Measurements from ENCODE around the gene RNF13.

Gene RNF13

GRCh38 chr3:149958171-149958796, 145.3 kb downstream of the RNF13 start:
- no peak for TF ChIP-seq ARNTL (CRISPR knock-in tag; IDR thresholded peaks at IDR 0.05; ENCODE audit: borderline replicate concordance, low read depth)
- TF ChIP-seq ZNF565 (CRISPR knock-in tag; conservative IDR thresholded peaks at IDR 0.05; ENCODE audit: low read depth): no peak
- TF ChIP-seq SNAI2 (CRISPR knock-in tag; IDR thresholded peaks at IDR 0.05): no peak
- no peak for ATAC-seq

DNA sequence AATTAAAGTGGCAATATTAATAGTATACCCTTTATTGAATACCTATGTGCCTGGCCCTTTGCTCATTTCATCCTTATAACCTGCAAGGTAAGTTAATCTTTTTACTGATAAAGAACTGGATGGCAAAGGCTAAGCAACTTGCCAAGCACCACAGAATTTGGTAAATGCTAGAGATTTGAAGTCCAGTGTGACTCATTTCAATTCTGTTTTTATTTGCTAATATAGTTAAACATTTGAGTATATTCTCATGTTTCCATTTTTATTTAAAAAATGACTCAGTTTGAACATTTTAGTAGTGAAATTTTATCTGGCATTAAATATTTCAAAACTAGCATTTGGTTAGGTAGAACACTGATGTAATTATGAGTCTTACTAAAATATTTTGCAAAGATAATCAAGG, 146.4 kb downstream of the RNF13 start:
- ATAC-seq: no peak
- TF ChIP-seq SNAI2 (CRISPR knock-in tag; IDR thresholded peaks at IDR 0.05) (no peak), CSDC2 (CRISPR knock-in tag; IDR thresholded peaks at IDR 0.05) (no peak), TOX (CRISPR knock-in tag; IDR thresholded peaks at IDR 0.05; ENCODE audit: borderline replicate concordance) (no peak), ZFP30 (CRISPR knock-in tag; IDR thresholded peaks at IDR 0.05) (no peak), ZNF565 (CRISPR knock-in tag; conservative IDR thresholded peaks at IDR 0.05; ENCODE audit: low read depth) (no peak)

DNA sequence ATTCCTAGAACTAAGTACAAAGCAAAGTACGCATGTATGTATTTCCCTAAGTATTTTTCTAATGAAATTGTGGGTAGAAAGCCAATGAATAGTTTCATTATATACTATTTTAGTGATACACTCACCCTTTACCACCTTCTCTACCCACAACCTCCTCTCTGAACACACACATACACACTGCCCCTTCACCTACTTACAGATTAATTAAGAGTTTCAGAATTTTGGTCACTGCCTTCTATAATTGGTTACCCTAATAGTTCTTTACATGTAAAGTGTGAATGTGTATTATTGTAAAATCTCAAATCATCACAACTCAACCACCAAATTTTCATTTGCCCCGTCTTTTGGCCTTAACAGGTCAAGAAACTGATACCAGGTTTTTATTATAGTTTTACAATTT, 150.5 kb downstream of the RNF13 start:
- ATAC-seq: no peak
- TF ChIP-seq PPARA (CRISPR knock-in tag; IDR thresholded peaks at IDR 0.05; ENCODE audit: borderline replicate concordance): no peak
- no peak for TF ChIP-seq ZFP3 (CRISPR knock-in tag; IDR thresholded peaks at IDR 0.05)
- no peak for TF ChIP-seq ZFP30 (CRISPR knock-in tag; IDR thresholded peaks at IDR 0.05)
- TF ChIP-seq ARNTL (CRISPR knock-in tag; IDR thresholded peaks at IDR 0.05; ENCODE audit: borderline replicate concordance, low read depth): no peak
- no peak for TF ChIP-seq TOX (CRISPR knock-in tag; IDR thresholded peaks at IDR 0.05; ENCODE audit: borderline replicate concordance)
- TF ChIP-seq ZC3H10 (CRISPR knock-in tag; IDR thresholded peaks at IDR 0.05): no peak
- TF ChIP-seq BACH2 (CRISPR knock-in tag; IDR thresholded peaks at IDR 0.05; ENCODE audit: borderline replicate concordance): no peak
- no peak for TF ChIP-seq ZNF565 (CRISPR knock-in tag; conservative IDR thresholded peaks at IDR 0.05; ENCODE audit: low read depth)

- no peak for ATAC-seq
- TF ChIP-seq, protein P1, sequence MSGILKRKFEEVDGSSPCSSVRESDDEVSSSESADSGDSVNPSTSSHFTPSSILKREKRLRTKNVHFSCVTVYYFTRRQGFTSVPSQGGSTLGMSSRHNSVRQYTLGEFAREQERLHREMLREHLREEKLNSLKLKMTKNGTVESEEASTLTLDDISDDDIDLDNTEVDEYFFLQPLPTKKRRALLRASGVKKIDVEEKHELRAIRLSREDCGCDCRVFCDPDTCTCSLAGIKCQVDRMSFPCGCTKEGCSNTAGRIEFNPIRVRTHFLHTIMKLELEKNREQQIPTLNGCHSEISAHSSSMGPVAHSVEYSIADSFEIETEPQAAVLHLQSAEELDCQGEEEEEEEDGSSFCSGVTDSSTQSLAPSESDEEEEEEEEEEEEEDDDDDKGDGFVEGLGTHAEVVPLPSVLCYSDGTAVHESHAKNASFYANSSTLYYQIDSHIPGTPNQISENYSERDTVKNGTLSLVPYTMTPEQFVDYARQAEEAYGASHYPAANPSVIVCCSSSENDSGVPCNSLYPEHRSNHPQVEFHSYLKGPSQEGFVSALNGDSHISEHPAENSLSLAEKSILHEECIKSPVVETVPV (CRISPR knock-in tag; IDR thresholded peaks at IDR 0.05): no peak
- TF ChIP-seq ZFP30 (CRISPR knock-in tag; IDR thresholded peaks at IDR 0.05) (no peak), ISL1 (CRISPR knock-in tag; IDR thresholded peaks at IDR 0.05) (no peak), BACH2 (CRISPR knock-in tag; IDR thresholded peaks at IDR 0.05; ENCODE audit: borderline replicate concordance) (no peak), RARB (CRISPR knock-in tag; IDR thresholded peaks at IDR 0.05) (no peak), ZNF565 (CRISPR knock-in tag; conservative IDR thresholded peaks at IDR 0.05; ENCODE audit: low read depth) (no peak), ARNTL (CRISPR knock-in tag; IDR thresholded peaks at IDR 0.05; ENCODE audit: borderline replicate concordance, low read depth) (no peak)
- TF ChIP-seq, protein P2, sequence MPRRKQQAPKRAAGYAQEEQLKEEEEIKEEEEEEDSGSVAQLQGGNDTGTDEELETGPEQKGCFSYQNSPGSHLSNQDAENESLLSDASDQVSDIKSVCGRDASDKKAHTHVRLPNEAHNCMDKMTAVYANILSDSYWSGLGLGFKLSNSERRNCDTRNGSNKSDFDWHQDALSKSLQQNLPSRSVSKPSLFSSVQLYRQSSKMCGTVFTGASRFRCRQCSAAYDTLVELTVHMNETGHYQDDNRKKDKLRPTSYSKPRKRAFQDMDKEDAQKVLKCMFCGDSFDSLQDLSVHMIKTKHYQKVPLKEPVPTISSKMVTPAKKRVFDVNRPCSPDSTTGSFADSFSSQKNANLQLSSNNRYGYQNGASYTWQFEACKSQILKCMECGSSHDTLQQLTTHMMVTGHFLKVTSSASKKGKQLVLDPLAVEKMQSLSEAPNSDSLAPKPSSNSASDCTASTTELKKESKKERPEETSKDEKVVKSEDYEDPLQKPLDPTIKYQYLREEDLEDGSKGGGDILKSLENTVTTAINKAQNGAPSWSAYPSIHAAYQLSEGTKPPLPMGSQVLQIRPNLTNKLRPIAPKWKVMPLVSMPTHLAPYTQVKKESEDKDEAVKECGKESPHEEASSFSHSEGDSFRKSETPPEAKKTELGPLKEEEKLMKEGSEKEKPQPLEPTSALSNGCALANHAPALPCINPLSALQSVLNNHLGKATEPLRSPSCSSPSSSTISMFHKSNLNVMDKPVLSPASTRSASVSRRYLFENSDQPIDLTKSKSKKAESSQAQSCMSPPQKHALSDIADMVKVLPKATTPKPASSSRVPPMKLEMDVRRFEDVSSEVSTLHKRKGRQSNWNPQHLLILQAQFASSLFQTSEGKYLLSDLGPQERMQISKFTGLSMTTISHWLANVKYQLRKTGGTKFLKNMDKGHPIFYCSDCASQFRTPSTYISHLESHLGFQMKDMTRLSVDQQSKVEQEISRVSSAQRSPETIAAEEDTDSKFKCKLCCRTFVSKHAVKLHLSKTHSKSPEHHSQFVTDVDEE (CRISPR knock-in tag; IDR thresholded peaks at IDR 0.05): no peak
- TF ChIP-seq, protein P3, sequence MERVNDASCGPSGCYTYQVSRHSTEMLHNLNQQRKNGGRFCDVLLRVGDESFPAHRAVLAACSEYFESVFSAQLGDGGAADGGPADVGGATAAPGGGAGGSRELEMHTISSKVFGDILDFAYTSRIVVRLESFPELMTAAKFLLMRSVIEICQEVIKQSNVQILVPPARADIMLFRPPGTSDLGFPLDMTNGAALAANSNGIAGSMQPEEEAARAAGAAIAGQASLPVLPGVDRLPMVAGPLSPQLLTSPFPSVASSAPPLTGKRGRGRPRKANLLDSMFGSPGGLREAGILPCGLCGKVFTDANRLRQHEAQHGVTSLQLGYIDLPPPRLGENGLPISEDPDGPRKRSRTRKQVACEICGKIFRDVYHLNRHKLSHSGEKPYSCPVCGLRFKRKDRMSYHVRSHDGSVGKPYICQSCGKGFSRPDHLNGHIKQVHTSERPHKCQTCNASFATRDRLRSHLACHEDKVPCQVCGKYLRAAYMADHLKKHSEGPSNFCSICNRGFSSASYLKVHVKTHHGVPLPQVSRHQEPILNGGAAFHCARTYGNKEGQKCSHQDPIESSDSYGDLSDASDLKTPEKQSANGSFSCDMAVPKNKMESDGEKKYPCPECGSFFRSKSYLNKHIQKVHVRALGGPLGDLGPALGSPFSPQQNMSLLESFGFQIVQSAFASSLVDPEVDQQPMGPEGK (CRISPR knock-in tag; IDR thresholded peaks at IDR 0.05; ENCODE audit: borderline replicate concordance): no peak
Observed at GRCh38 chr3:149964291-149964690, 151.3 kb downstream of the RNF13 start.

- no peak for TF ChIP-seq ZFP3 (CRISPR knock-in tag; IDR thresholded peaks at IDR 0.05)
- no peak for TF ChIP-seq RARB (CRISPR knock-in tag; IDR thresholded peaks at IDR 0.05)
- TF ChIP-seq PPARA (CRISPR knock-in tag; IDR thresholded peaks at IDR 0.05; ENCODE audit: borderline replicate concordance): no peak
- no peak for TF ChIP-seq ESRRG (CRISPR knock-in tag; IDR thresholded peaks at IDR 0.05)
- TF ChIP-seq ZC3H10 (CRISPR knock-in tag; IDR thresholded peaks at IDR 0.05): no peak
- TF ChIP-seq TCF4 (CRISPR knock-in tag; IDR thresholded peaks at IDR 0.05; ENCODE audit: borderline replicate concordance): no peak
- ATAC-seq: no peak
Observed at GRCh38 chr3:149965278-149965677, 152.3 kb downstream of the RNF13 start.

Data from SK-N-SH treated with all-trans-retinoic acid at 6 μM for 48 hours (cell line).